Measurements from ENCODE around the gene SPNS2.

GRCh38 chr17:4508207-4508606 is 9.5 kb downstream of the SPNS2 start:
- TF ChIP-seq CTCF (IDR thresholded peaks at IDR 0.05): no peak
- TF ChIP-seq POLR2A (IDR thresholded peaks at IDR 0.05): no peak

Measured in body of pancreas (tissue), 4 donors.